BLaER1 treated with 17β-estradiol and CSF1 and Interleukin-3, amounts not matched to agents 10 nM and 100 nM (cell line): ENCODE measurements around the gene TSPAN16.

ENCODE experiments used
- H3K27ac ChIP-seq, 11 experiments: shearing (Covaris generic); formaldehyde crosslinking; 2 replicates each; pipeline ENCODE4 v1.8.1; 2022
- H3K27me3 ChIP-seq, 11 experiments: shearing (Covaris generic); formaldehyde crosslinking; 2 replicates each; pipeline ENCODE4 v1.8.1; 2022
- H3K36me3 ChIP-seq, 11 experiments: shearing (Covaris generic); formaldehyde crosslinking; 2 replicates each; pipeline ENCODE4 v1.8.1; 2022
- H3K4me1 ChIP-seq, 10 experiments: shearing (Covaris generic); formaldehyde crosslinking; 2 replicates each; pipeline ENCODE4 v1.8.1; 2022
- H3K4me2 ChIP-seq, 11 experiments: shearing (Covaris generic); formaldehyde crosslinking; 2 replicates each; pipeline ENCODE4 v1.8.1; 2022
- H3K4me3 ChIP-seq, 10 experiments: shearing (Covaris generic); formaldehyde crosslinking; 2 replicates each; pipeline ENCODE4 v1.8.1; 2022
- H3K9ac ChIP-seq, 11 experiments: shearing (Covaris generic); formaldehyde crosslinking; 2 replicates each; pipeline ENCODE4 v1.8.1; 2022
- H3K9me3 ChIP-seq, 11 experiments: shearing (Covaris generic); formaldehyde crosslinking; replicated peaks in 1 of 11; 2 replicates each; pipeline ENCODE4 v1.8.1; 2022
- H4K20me1 ChIP-seq, 11 experiments: shearing (Covaris generic); formaldehyde crosslinking; 2 replicates each; pipeline ENCODE4 v1.8.1; 2022
- Cebpa-rat ChIP-seq, 11 experiments: shearing (Covaris generic); IDR thresholded peaks; 2 replicates each; pipeline ENCODE4 v1.8.1; 2022

TSPAN16 gene

GRCh38 chr19:11265177-11265784 lies 30.7 kb upstream of the TSPAN16 start:
- Histone ChIP-seq H3K36me3 (no peaks in the 10 kb centered on the region), H3K9me3 (no peaks in the 10 kb centered on the region), H3K27ac (no peak overlapping the region), H3K4me3 (no peak overlapping the region), H4K20me1 (peaks cover 0 to 55% (median 0%) of the 10 kb centered on the region in 11 experiments; a peak in 12 of 22 replicates), H3K4me2 (peak overlapping the region in 2 of 11 experiments; percentile 11 to 25; a peak in 1 of 22 replicates), H3K4me1 (peaks cover 6 to 24% (median 10%) of the 10 kb centered on the region in 10 experiments; a peak in 15 of 20 replicates), H3K27me3 (peaks cover 86 to 100% (median 96%) of the 10 kb centered on the region in 11 experiments), H3K9ac (no peak overlapping the region)
- no peak for TF ChIP-seq Cebpa-rat (IDR thresholded peaks at IDR 0.05)

DNA sequence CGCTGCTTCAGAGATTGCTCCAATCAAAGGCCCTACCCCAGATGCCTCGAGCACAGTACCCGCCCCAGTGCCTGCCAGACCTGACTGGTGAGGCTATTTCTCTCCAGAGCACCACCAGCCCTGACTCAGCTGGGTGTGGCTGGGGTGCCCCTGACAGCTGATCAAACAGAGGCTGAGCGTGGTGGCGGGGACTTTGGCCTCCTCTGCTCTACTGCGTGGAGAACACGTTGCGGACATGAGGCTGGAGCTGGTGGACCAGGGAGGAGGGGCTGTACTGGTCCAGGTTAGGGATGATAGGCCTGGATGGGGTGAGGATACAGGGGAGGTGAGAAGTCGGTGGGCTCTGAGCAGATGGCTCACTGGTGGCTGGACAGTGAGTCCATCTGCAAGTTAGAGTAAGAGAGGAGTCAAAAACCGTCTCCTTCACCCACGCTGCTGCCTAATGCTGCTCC lies 30.1 kb upstream of the TSPAN16 start:
- Histone ChIP-seq H3K9ac (no peak overlapping the region), H4K20me1 (peaks cover 0 to 52% (median 0%) of the 10 kb centered on the region in 11 experiments; a peak in 12 of 22 replicates), H3K4me3 (no peak overlapping the region), H3K9me3 (no peaks in the 10 kb centered on the region), H3K27me3 (peaks cover 81 to 100% (median 96%) of the 10 kb centered on the region in 11 experiments), H3K4me1 (peaks cover 6 to 24% (median 10%) of the 10 kb centered on the region in 10 experiments; a peak in 15 of 20 replicates), H3K4me2 (peak overlapping the region in 2 of 11 experiments; percentile 11 to 25; a peak in 1 of 22 replicates), H3K36me3 (no peaks in the 10 kb centered on the region), H3K27ac (no peak overlapping the region)
- TF ChIP-seq Cebpa-rat (IDR thresholded peaks at IDR 0.05): no peak

DNA sequence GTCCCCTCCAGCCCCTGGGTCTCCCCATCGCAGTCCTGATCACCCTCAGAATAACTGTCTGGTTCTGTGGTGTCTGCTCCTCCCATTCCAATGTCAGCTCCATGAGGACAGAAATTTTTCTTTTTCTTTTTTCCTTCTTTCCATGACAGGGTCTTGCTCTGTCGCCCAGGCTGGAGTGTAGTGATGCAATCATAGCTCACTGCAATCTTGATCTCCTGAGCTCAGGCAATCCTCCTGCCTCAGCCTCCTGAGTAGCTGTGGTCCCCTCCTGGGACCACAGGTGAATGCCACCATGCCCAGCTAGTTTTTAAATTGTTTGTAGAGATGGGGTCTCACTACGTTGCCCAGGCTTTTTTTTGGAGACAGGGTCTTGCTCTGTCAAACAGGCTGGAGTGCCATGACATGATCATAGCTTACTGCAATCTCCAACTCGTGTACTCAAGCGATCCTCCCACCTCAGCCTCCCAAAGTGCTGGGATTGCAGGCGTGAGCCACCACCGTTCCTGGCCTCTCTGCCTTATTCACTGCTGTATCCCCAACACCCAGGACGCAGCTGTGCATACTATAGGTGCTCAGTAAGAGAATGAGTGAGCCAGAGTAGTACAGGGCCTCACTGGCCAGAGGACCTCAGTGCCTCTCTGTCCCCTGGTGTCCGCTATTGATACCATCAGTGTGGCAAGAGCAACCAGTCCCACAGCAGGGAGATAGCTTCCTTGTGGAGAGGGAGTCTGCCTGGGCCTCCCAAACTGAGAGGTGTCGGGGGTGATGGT lies 28.5 kb upstream of the TSPAN16 start:
- peaks cover 6 to 24% (median 9%) of the 10 kb centered on the region in 10 experiments; a peak in 15 of 20 replicates for H3K4me1 ChIP-seq
- H3K27ac ChIP-seq: no peak overlapping the region
- no peak overlapping the region for H3K4me3 ChIP-seq
- H3K9me3 ChIP-seq: no peaks in the 10 kb centered on the region
- H4K20me1 ChIP-seq: peaks cover 0 to 45% (median 0%) of the 10 kb centered on the region in 11 experiments; a peak in 12 of 22 replicates
- H3K27me3 ChIP-seq: peaks cover 64 to 99% (median 88%) of the 10 kb centered on the region in 11 experiments
- no peak overlapping the region for H3K9ac ChIP-seq
- TF ChIP-seq Cebpa-rat (IDR thresholded peaks at IDR 0.05): peak in 3 of 11 experiments; percentile 9 to 34 (median 31); a peak in 1 of 22 replicates
- no peaks in the 10 kb centered on the region for H3K36me3 ChIP-seq
- H3K4me2 ChIP-seq: no peak overlapping the region

- no peak for TF ChIP-seq Cebpa-rat (IDR thresholded peaks at IDR 0.05)
- no peaks in the 10 kb centered on the region for H3K36me3 ChIP-seq
- no peak overlapping the region; a peak in 1 of 22 replicates for H3K9ac ChIP-seq
- peaks cover 6 to 24% (median 9%) of the 10 kb centered on the region in 10 experiments; a peak in 14 of 20 replicates for H3K4me1 ChIP-seq
- H3K27me3 ChIP-seq: peaks cover 52 to 97% (median 83%) of the 10 kb centered on the region in 11 experiments
- H3K27ac ChIP-seq: no peak overlapping the region
- peaks cover 0 to 42% (median 0%) of the 10 kb centered on the region in 11 experiments; a peak in 12 of 22 replicates for H4K20me1 ChIP-seq
- H3K9me3 ChIP-seq: peaks cover 0 to 1% (median under 1%) of the 10 kb centered on the region in 11 experiments; a peak in 2 of 22 replicates
- H3K4me3 ChIP-seq: no peak overlapping the region
- H3K4me2 ChIP-seq: peak overlapping the region; percentile 2 to 38 (median 23); a peak in 14 of 22 replicates
Measured at GRCh38 chr19:11268783-11269267, 27.1 kb upstream of the TSPAN16 start.

DNA sequence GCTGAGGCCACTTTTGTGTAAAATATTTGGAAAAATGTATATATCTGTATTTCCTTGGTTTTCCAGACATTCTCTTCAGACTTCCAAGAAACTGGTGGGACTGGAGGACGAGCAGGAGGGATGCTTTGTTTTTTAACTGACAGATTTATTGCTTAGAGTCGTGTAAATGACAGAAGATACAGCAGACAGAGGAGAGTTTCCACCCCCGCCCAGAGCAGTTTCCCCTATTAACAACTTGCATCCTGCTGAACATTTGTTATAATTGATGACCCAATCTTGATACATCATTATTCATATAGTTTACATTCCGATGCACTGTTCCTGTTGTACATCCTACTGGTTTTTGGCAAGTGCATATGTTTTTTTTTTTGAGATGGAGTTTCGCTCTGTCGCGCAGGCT lies 26.6 kb upstream of the TSPAN16 start:
- no peak for TF ChIP-seq Cebpa-rat (IDR thresholded peaks at IDR 0.05)

GRCh38 chr19:11273296-11273695 lies 22.7 kb upstream of the TSPAN16 start:
- H3K27me3 ChIP-seq: peaks cover 57 to 97% (median 83%) of the 10 kb centered on the region in 11 experiments
- H3K4me2 ChIP-seq: no peak overlapping the region
- peaks cover 6 to 11% (median 9%) of the 10 kb centered on the region in 10 experiments; a peak in 15 of 20 replicates for H3K4me1 ChIP-seq
- H3K9ac ChIP-seq: no peak overlapping the region
- H3K4me3 ChIP-seq: no peak overlapping the region
- H3K9me3 ChIP-seq: peaks cover 10 to 24% (median 19%) of the 10 kb centered on the region in 11 experiments; a peak in 20 of 22 replicates
- no peak for TF ChIP-seq Cebpa-rat (IDR thresholded peaks at IDR 0.05)
- no peak overlapping the region for H3K27ac ChIP-seq
- peaks cover 0 to 23% (median 2%) of the 10 kb centered on the region in 11 experiments; a peak in 8 of 22 replicates for H4K20me1 ChIP-seq
- H3K36me3 ChIP-seq: no peaks in the 10 kb centered on the region

More for the DNA sequence above, 26.6 kb upstream of the TSPAN16 start:
- peaks cover 0 to 7% (median 6%) of the 10 kb centered on the region in 11 experiments; a peak in 4 of 22 replicates for H3K9me3 ChIP-seq
- peaks cover 57 to 98% (median 85%) of the 10 kb centered on the region in 11 experiments for H3K27me3 ChIP-seq
- no peak overlapping the region for H3K27ac ChIP-seq
- peaks cover 0 to 46% (median 0%) of the 10 kb centered on the region in 11 experiments; a peak in 12 of 22 replicates for H4K20me1 ChIP-seq
- H3K9ac ChIP-seq: no peak overlapping the region
- H3K4me3 ChIP-seq: no peak overlapping the region
- H3K4me1 ChIP-seq: peaks cover 6 to 21% (median 9%) of the 10 kb centered on the region in 10 experiments; a peak in 14 of 20 replicates
- H3K4me2 ChIP-seq: peak overlapping the region; percentile 2 to 38 (median 23); a peak in 14 of 22 replicates
- no peaks in the 10 kb centered on the region for H3K36me3 ChIP-seq

- H3K9ac ChIP-seq: no peak overlapping the region
- H3K4me1 ChIP-seq: peaks cover 7 to 14% (median 11%) of the 10 kb centered on the region in 10 experiments
- H3K36me3 ChIP-seq: no peaks in the 10 kb centered on the region
- H3K27me3 ChIP-seq: peaks cover 57 to 97% (median 83%) of the 10 kb centered on the region in 11 experiments
- peaks cover 10 to 24% (median 19%) of the 10 kb centered on the region in 11 experiments; a peak in 20 of 22 replicates for H3K9me3 ChIP-seq
- H4K20me1 ChIP-seq: peaks cover 0 to 23% (median 7%) of the 10 kb centered on the region in 11 experiments; a peak in 20 of 22 replicates
- no peak overlapping the region for H3K4me3 ChIP-seq
- no peak for TF ChIP-seq Cebpa-rat (IDR thresholded peaks at IDR 0.05)
- H3K27ac ChIP-seq: no peak overlapping the region
- H3K4me2 ChIP-seq: no peak overlapping the region
Measured at GRCh38 chr19:11273989-11274388, 22.0 kb upstream of the TSPAN16 start.

GRCh38 chr19:11274533-11275086 lies 21.4 kb upstream of the TSPAN16 start:
- no peak overlapping the region for H3K27ac ChIP-seq
- H3K4me3 ChIP-seq: no peak overlapping the region
- no peak overlapping the region for H3K4me2 ChIP-seq
- TF ChIP-seq Cebpa-rat (IDR thresholded peaks at IDR 0.05): no peak
- no peak overlapping the region for H3K9ac ChIP-seq
- peaks cover 54 to 97% (median 81%) of the 10 kb centered on the region in 11 experiments for H3K27me3 ChIP-seq
- H3K9me3 ChIP-seq: peaks cover 10 to 24% (median 19%) of the 10 kb centered on the region in 11 experiments; a peak in 20 of 22 replicates
- H4K20me1 ChIP-seq: peaks cover 3 to 24% (median 13%) of the 10 kb centered on the region in 11 experiments; a peak in 20 of 22 replicates
- peaks cover 9 to 16% (median 13%) of the 10 kb centered on the region in 10 experiments for H3K4me1 ChIP-seq
- no peaks in the 10 kb centered on the region for H3K36me3 ChIP-seq
